Ectodermal cell (in vitro differentiated cells): ENCODE data around the gene RASL10B.

ENCODE experiments used
- H3K27ac ChIP-seq: 2 replicates; pipeline ENCODE4 v1.7.0; 2013; ENCODE audit warnings: mild to moderate bottlenecking, low read depth, low read length; ENCODE audit not compliant: insufficient read depth, poor library complexity, severe bottlenecking
- H3K27me3 ChIP-seq: 2 replicates; pipeline ENCODE4 v1.7.0; 2013; ENCODE audit warnings: mild to moderate bottlenecking, low read length; ENCODE audit not compliant: insufficient read depth, control insufficient read depth, poor library complexity, severe bottlenecking
- H3K36me3 ChIP-seq: one replicate; pipeline ENCODE4 v1.7.0; 2013; ENCODE audit warnings: low read length; ENCODE audit not compliant: control insufficient read depth, insufficient read depth
- H3K4me1 ChIP-seq: one replicate; pipeline ENCODE4 v1.7.0; 2013; ENCODE audit warnings: low read length; ENCODE audit not compliant: control insufficient read depth, insufficient read depth
- H3K4me3 ChIP-seq: 2 replicates; pipeline ENCODE4 v1.7.0; 2013; ENCODE audit warnings: low read depth, low read length, control low read depth; ENCODE audit not compliant: insufficient read depth
- H3K9me3 ChIP-seq: 2 replicates; pipeline ENCODE4 v1.7.0; 2013; ENCODE audit warnings: mild to moderate bottlenecking, low read length, moderate library complexity; ENCODE audit not compliant: control insufficient read depth
- WGBS, 2 experiments: methylation state at CpG; one replicate each; pipeline ENCODE4 v1.1.7; 2013; ENCODE audit warnings: missing lambda C conversion rate in 2 of 2; 5-methylcytosine and 5-hydroxymethylcytosine counted together

Gene RASL10B

GRCh38 chr17:35716897-35717465 is 14.5 kb upstream of the RASL10B start:
- 93 to 94% methylated on average over 4 of the region's 4 CpGs for WGBS, 2 experiments
- Histone ChIP-seq H3K27me3 (no peaks in the 10 kb centered on the region), H3K4me1 (peaks cover 27% of the 10 kb centered on the region), H3K9me3 (no peaks in the 10 kb centered on the region), H3K27ac (no peak overlapping the region), H3K36me3 (peaks cover 9% of the 10 kb centered on the region), H3K4me3 (no peak overlapping the region)

DNA sequence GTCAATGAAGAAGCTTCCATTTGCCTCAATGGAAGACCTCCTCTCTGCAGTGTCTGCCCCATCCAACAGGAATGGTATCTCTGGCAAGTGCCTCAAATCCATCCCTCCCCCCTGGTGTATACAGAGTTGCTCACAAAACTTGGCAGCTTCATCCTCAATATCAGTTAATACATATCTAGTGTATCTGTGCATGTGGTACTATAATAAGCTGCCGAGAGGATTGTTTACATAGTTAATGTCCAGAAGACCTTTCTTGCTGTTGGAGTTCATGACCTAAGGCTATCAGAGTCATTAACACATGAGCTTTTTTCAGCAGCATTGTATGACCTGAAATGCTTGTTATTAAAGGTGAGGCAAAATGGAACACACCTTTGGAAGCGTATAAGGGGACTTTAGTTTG is 14.0 kb upstream of the RASL10B start:
- Histone ChIP-seq H3K4me1 (peaks cover 26% of the 10 kb centered on the region), H3K4me3 (no peak overlapping the region), H3K27ac (no peak overlapping the region), H3K27me3 (no peaks in the 10 kb centered on the region), H3K36me3 (peaks cover 9% of the 10 kb centered on the region), H3K9me3 (no peaks in the 10 kb centered on the region)
- WGBS, 2 experiments: 90 to 95% methylated on average over 2 of the region's 2 CpGs

DNA sequence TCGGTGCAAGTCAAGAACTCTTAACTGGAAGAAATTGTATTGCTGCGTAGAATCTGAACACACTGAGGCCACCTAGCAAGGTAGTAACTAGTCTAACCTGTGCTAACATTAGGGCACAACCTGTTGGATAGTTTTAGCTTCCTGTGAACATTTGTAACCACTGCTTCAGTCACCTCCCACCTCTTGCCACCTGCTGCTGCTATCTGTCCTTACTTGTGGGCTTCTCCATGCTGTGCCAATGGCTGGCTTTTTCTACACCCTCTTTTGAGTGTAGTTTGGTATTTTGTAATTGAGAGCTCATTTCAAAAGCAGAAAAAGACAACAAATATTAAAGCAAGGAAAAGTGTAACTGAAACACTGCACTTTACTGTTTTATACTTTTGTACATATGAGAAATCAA is 7.7 kb upstream of the RASL10B start:
- WGBS, 2 experiments: 94 to 98% methylated on average over 2 of the region's 2 CpGs
- Histone ChIP-seq H3K27ac (no peak overlapping the region), H3K27me3 (no peaks in the 10 kb centered on the region), H3K9me3 (no peaks in the 10 kb centered on the region), H3K4me1 (peaks cover 30% of the 10 kb centered on the region), H3K36me3 (peaks cover 14% of the 10 kb centered on the region), H3K4me3 (no peak overlapping the region)

GRCh38 chr17:35725058-35725457 is 6.4 kb upstream of the RASL10B start:
- 89 to 92% methylated on average over 4 of the region's 4 CpGs for WGBS, 2 experiments
- Histone ChIP-seq H3K4me3 (no peak overlapping the region), H3K4me1 (peaks cover 37% of the 10 kb centered on the region), H3K36me3 (peaks cover 14% of the 10 kb centered on the region), H3K27ac (no peak overlapping the region), H3K27me3 (no peaks in the 10 kb centered on the region), H3K9me3 (no peaks in the 10 kb centered on the region)

DNA sequence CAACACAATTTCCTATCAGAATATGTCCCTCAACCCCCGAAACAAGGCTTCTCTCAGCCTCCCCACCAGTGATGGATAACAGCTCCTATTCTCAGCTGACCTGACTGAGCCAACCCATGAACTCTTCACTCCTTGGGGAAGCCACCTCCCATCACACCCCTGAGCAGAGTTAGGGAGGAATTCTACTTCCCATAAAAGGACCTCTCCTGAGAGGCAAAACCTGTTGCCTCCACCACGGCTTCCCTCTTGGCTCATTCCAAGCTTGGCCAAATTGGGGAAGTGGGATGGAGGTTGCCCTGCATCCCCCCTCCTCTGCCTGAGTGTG is 5.7 kb upstream of the RASL10B start:
- Histone ChIP-seq H3K27ac (no peak overlapping the region), H3K27me3 (no peaks in the 10 kb centered on the region)
- WGBS, 2 experiments: 67 to 85% methylated on average over 2 of the region's 2 CpGs

GRCh38 chr17:35726127-35726952 is 5.1 kb upstream of the RASL10B start:
- Histone ChIP-seq H3K9me3 (no peaks in the 10 kb centered on the region), H3K27me3 (no peaks in the 10 kb centered on the region), H3K4me1 (peaks cover 42% of the 10 kb centered on the region), H3K27ac (no peak overlapping the region), H3K4me3 (no peak overlapping the region), H3K36me3 (peaks cover 14% of the 10 kb centered on the region)
- 19 to 23% methylated on average over 4 to 5 of the region's 6 CpGs for WGBS, 2 experiments

More for the DNA sequence above, 5.7 kb upstream of the RASL10B start:
- Histone ChIP-seq H3K9me3 (no peaks in the 10 kb centered on the region), H3K36me3 (peaks cover 14% of the 10 kb centered on the region), H3K4me1 (peaks cover 37% of the 10 kb centered on the region), H3K4me3 (no peak overlapping the region)

GRCh38 chr17:35726953-35727460 is 4.4 kb upstream of the RASL10B start:
- no peaks in the 10 kb centered on the region for H3K27me3 ChIP-seq
- peaks cover 43% of the 10 kb centered on the region for H3K4me1 ChIP-seq
- 83 to 88% methylated on average over 5 of the region's 5 CpGs for WGBS, 2 experiments
- peaks cover 14% of the 10 kb centered on the region for H3K36me3 ChIP-seq
- H3K27ac ChIP-seq: no peak overlapping the region
- no peaks in the 10 kb centered on the region for H3K9me3 ChIP-seq
- no peak overlapping the region for H3K4me3 ChIP-seq

DNA sequence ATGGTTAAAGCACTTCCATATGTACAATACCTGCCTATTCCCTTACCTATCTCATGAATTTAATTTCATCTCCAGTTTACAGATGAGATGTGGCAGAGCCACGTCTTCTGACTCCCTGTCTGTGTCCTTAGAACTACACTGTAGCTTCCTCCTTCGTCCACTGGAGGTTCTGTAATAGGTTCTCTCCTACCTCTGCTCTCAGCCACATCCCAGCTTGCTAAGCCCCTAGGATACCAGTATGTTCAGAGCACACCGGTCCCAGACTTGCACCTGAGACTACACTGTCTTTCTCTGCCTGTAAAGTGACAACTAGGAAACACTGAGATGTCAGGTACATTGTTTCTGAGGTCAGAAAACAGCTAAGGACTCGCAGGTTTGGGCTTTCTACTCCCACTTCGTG is 3.8 kb upstream of the RASL10B start:
- Histone ChIP-seq H3K4me1 (peaks cover 45% of the 10 kb centered on the region), H3K9me3 (no peaks in the 10 kb centered on the region), H3K27me3 (no peaks in the 10 kb centered on the region), H3K4me3 (no peak overlapping the region), H3K36me3 (peaks cover 14% of the 10 kb centered on the region), H3K27ac (no peak overlapping the region)
- WGBS, 2 experiments: 93 to 94% methylated on average over 5 of the region's 5 CpGs

- Histone ChIP-seq H3K36me3 (peaks cover 12% of the 10 kb centered on the region), H3K9me3 (no peaks in the 10 kb centered on the region), H3K4me1 (peaks cover 47% of the 10 kb centered on the region), H3K27ac (no peak overlapping the region), H3K27me3 (no peaks in the 10 kb centered on the region), H3K4me3 (no peak overlapping the region)
- 92% methylated on average over 3 of the region's 3 CpGs for WGBS, 2 experiments
These were observed 2.9 kb upstream of the RASL10B start for GRCh38 chr17:35728551-35728950.

DNA sequence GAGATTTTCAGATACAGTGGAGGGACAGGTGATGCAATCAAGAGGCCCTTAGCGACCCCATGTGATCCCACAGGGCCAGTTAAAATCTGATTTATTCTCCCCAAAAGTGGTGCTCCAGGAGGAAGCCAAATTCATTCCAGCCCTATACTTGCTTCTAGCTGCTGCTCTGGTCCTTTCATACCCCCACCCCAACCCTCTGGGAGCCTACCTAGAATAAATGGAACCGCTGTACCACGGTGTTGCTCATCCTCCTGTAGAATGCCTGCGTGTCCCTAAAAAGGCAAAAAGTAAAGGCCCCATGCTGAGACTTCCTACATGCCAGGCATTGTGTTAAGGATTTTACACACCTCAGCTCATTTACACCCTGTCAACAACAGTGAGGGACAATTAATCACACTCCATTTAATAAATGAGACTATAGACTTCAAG is 2.0 kb upstream of the RASL10B start:
- Histone ChIP-seq H3K27me3 (no peaks in the 10 kb centered on the region), H3K36me3 (peaks cover 4% of the 10 kb centered on the region), H3K9me3 (no peaks in the 10 kb centered on the region), H3K27ac (no peak overlapping the region), H3K4me3 (no peak overlapping the region), H3K4me1 (peaks cover 47% of the 10 kb centered on the region)
- WGBS, 2 experiments: 13 to 20% methylated on average over 4 of the region's 4 CpGs
